ENCODE measurements around the gene LTN1. TPM values are rescaled to one million over a fixed set of nuclear protein-coding genes. Genes with fewer than 3 reads are reported as not detected.

The LTN1 gene
- total RNA-seq, 1 experiment from 2014 or later: 8.7 TPM

GRCh38 chr21:28938726-28939125 lies 54.0 kb downstream of the LTN1 start:
- no TSS peak for BruUV-seq (replicated peaks)
- Histone ChIP-seq H3K9me3 (ENCODE audit: control insufficient read depth in 1 of 2, insufficient read depth in 1 of 2, low read depth in 1 of 2, low read length in 2 of 2) (no peaks in the 10 kb centered on the region), H3K9ac (ENCODE audit: low read length) (no peak overlapping the region), H3K9me2 (ENCODE audit: insufficient read depth) (no peaks in the 10 kb centered on the region), H3K79me2 (ENCODE audit: insufficient read depth, low read length) (no peaks in the 10 kb centered on the region), H4K20me1 (ENCODE audit: insufficient read depth) (no peaks in the 10 kb centered on the region), H3K4me2 (ENCODE audit: low read length) (no peak overlapping the region), H2AFZ (ENCODE audit: low read depth, low read length, poor library complexity, severe bottlenecking) (no peak overlapping the region), H3K4me1 (ENCODE audit: control insufficient read depth in 1 of 2, insufficient read depth in 2 of 2, low read length in 2 of 2) (no peaks in the 10 kb centered on the region), H3K36me3 (ENCODE audit: control insufficient read depth in 1 of 2, insufficient read depth in 2 of 2, low read length in 2 of 2) (peaks cover 27 to 33% of the 10 kb centered on the region in 2 experiments), H3K4me3 (replicated peaks in 1 of 2; ENCODE audit: low read depth in 1 of 2, low read length in 2 of 2) (no peak overlapping the region), H3K27me3 (ENCODE audit: insufficient read depth, low read length) (no peaks in the 10 kb centered on the region), H3K27ac (ENCODE audit: low read depth, low read length) (no peak overlapping the region)
- intact Hi-C loops (cut with micrococcal nuclease): no loop called here
- RAD21 ChIA-PET (ENCODE audit: low non-redundant PET in 1 of 2, low total read pairs in 2 of 2, uncharacterized antibody in 2 of 2, unreplicated experiment in 2 of 2): no interaction called here
- DNase-seq (ENCODE audit: low read depth, low spot score): no peak
- CTCF ChIA-PET: interaction anchor here (1.2 kb wide), 1 partner anchor 10 kb away, joined by 3 read pairs; no protein-coding TSS in a partner anchor
- TF ChIP-seq ZFX (IDR thresholded peaks at IDR 0.05) (no peak), ATF3 (IDR thresholded peaks at IDR 0.05) (no peak), EGR1 (IDR thresholded peaks at IDR 0.05; ENCODE audit: low read depth) (no peak), ZBTB33 (IDR thresholded peaks at IDR 0.05; ENCODE audit: extremely low read depth, insufficient replicate concordance, low read length) (no peak), CBX3 (IDR thresholded peaks at IDR 0.05; ENCODE audit: low read depth) (no peak), YY1 (IDR thresholded peaks at IDR 0.05; ENCODE audit: extremely low read depth, insufficient replicate concordance, low read depth, low read length) (no peak), SP1 (IDR thresholded peaks at IDR 0.05; ENCODE audit: low read depth) (no peak), POLR2A (IDR thresholded peaks at IDR 0.05; ENCODE audit: borderline replicate concordance, extremely low read depth, insufficient read depth, insufficient read length) (no peak), POLR2AphosphoS5 (IDR thresholded peaks at IDR 0.05; ENCODE audit: low read depth, low read length) (no peak), SIN3A (IDR thresholded peaks at IDR 0.05; ENCODE audit: low read depth) (no peak), CEBPB (IDR thresholded peaks at IDR 0.05; ENCODE audit: low read depth) (no peak), TCF7L2 (IDR thresholded peaks at IDR 0.05; ENCODE audit: borderline replicate concordance, extremely low read depth, insufficient read depth, insufficient read length) (no peak), MAX (IDR thresholded peaks at IDR 0.05) (no peak), FOSL1 (IDR thresholded peaks at IDR 0.05; ENCODE audit: low read depth) (no peak), ELF1 (IDR thresholded peaks at IDR 0.05; ENCODE audit: borderline replicate concordance, low read depth) (no peak), JUND (IDR thresholded peaks at IDR 0.05) (no peak)
- POLR2A ChIA-PET: no interaction called here
- ATAC-seq: no peak

Data from HCT116 (cell line).